CD4-positive, alpha-beta memory T cell (primary cell): Measurements from ENCODE around the gene ASAP3. TPM values are rescaled to one million over a fixed set of nuclear protein-coding genes. Genes with fewer than 3 reads are reported as not detected.

Experiments
- CTCF ChIA-PET: fragments of 350-600 bp; sonication (Branson Sonifier 250); formaldehyde crosslinking; loops from one replicate; lab custom pipeline; 2021; ENCODE audit warnings: inconsistent platforms; ENCODE audit not compliant: partially characterized antibody; lab: Charles Lee
- POLR2A ChIA-PET: fragments of 350-600 bp; sonication (Branson Sonifier 250); formaldehyde crosslinking; loops from one replicate; lab custom pipeline; 2021; ENCODE audit not compliant: partially characterized antibody; lab: Charles Lee
- DNase-seq, 5 donors: peaks; one replicate each; pipeline versions ENCODE4 v3.0.0 to v3.0.0-alpha.2; 2020 to 2022; ENCODE audit warnings: mixed read lengths in 1 of 5
- H3K27ac ChIP-seq: one replicate; pipeline ENCODE4 v1.7.0; 2013; ENCODE audit warnings: low read depth, low read length
- H3K27me3 ChIP-seq: 2 replicates; pipeline ENCODE4 v1.7.0; 2013; ENCODE audit warnings: mild to moderate bottlenecking, low read length, moderate library complexity; ENCODE audit not compliant: insufficient read depth
- H3K36me3 ChIP-seq: 2 replicates; pipeline ENCODE4 v1.7.0; 2013; ENCODE audit warnings: mild to moderate bottlenecking, low read length, moderate library complexity; ENCODE audit not compliant: insufficient read depth
- H3K4me1 ChIP-seq: 2 replicates; pipeline ENCODE4 v1.7.0; 2013; ENCODE audit warnings: mild to moderate bottlenecking, low read length, moderate library complexity; ENCODE audit not compliant: insufficient read depth
- H3K4me3 ChIP-seq, 2 donors: one replicate each; pipeline ENCODE4 v1.7.0; 2013; ENCODE audit warnings: low read length in 2 of 2, mild to moderate bottlenecking in 1 of 2
- H3K9me3 ChIP-seq, 2 donors: one replicate each; pipeline ENCODE4 v1.7.0; 2013; ENCODE audit warnings: low read length in 2 of 2, control low read depth in 1 of 2; ENCODE audit not compliant: control insufficient read depth in 1 of 2
- H3K27ac Mint-ChIP-seq, 7 donors: one replicate each; pipeline ENCODE4 v1.8.0; 2020 to 2021; ENCODE audit warnings: mixed read lengths in 7 of 7, mild to moderate bottlenecking in 6 of 7, inconsistent platforms in 3 of 7, moderate library complexity in 3 of 7
- H3K27me3 Mint-ChIP-seq, 2 donors: one replicate each; pipeline ENCODE4 v1.8.0; 2020 to 2021; ENCODE audit warnings: mixed read lengths in 2 of 2
- H3K36me3 Mint-ChIP-seq, 2 donors: one replicate each; pipeline ENCODE4 v1.8.0; 2020 to 2021; ENCODE audit warnings: mixed read lengths in 2 of 2, inconsistent platforms in 1 of 2, mild to moderate bottlenecking in 1 of 2
- H3K4me1 Mint-ChIP-seq, 4 donors: one replicate each; pipeline ENCODE4 v1.8.0; 2020 to 2021; ENCODE audit warnings: mixed read lengths in 4 of 4, mild to moderate bottlenecking in 1 of 4
- H3K4me3 Mint-ChIP-seq, 8 donors: one replicate each; pipeline ENCODE4 v1.8.0; 2020 to 2021; ENCODE audit warnings: mixed read lengths in 8 of 8, mild to moderate bottlenecking in 7 of 8, moderate library complexity in 6 of 8, inconsistent platforms in 3 of 8
- H3K9me3 Mint-ChIP-seq, 8 donors: one replicate each; pipeline ENCODE4 v1.8.0; 2020 to 2021; ENCODE audit warnings: mixed read lengths in 8 of 8, mild to moderate bottlenecking in 5 of 8, inconsistent platforms in 3 of 8, moderate library complexity in 1 of 8
- intact Hi-C: fragments of 100-400 bp; cut with micrococcal nuclease; formaldehyde crosslinking; loops from one replicate; pipeline ENCODE4 v1.15.1; 2023
- polyA plus RNA-seq, 2 donors: library from polyadenylated mRNA; unstranded; fragments of 300-500 nt; fragmentation: Illumina TruSeq; gene quantifications; one replicate each; pipeline ENCODE4 v1.2.3, GENCODE V29; 2021
- total RNA-seq, 2 experiments: library from RNA; stranded (reverse); gene quantifications; one replicate each; pipeline ENCODE4 v1.2.3, GENCODE V29; 2021

ASAP3 gene
- total and polyA plus RNA-seq, 4 experiments from 2014 or later: 0.73 to 1.4 (median 1.3) TPM

- ChIA-PET POLR2A (interaction anchor here (0.9 kb wide), 1 partner anchor 29 kb away, joined by 5 read pairs; no protein-coding TSS in a partner anchor), CTCF (interaction anchor here (1.2 kb wide), 1 partner anchor 45 kb away, joined by 4 read pairs; no protein-coding TSS in a partner anchor)
- no peaks in the 10 kb centered on the region for H3K9me3 Mint-ChIP-seq
- Histone ChIP-seq H3K36me3 (no peaks in the 10 kb centered on the region), H3K27ac (no peak overlapping the region), H3K27me3 (no peaks in the 10 kb centered on the region), H3K4me3 (no peak overlapping the region), H3K4me1 (peaks cover 18% of the 10 kb centered on the region), H3K9me3 (no peaks in the 10 kb centered on the region)
- H3K27me3 Mint-ChIP-seq: peaks cover 0 to 2% of the 10 kb centered on the region in 2 donors
- H3K27ac Mint-ChIP-seq: peak overlapping the region in 5 of 7 donors; percentile 17 to 87 (median 74)
- H3K4me1 Mint-ChIP-seq: peaks cover 13 to 25% (median 20%) of the 10 kb centered on the region in 4 donors
- H3K4me3 Mint-ChIP-seq: peak overlapping the region in 3 of 8 donors; percentile 32 to 72 (median 49)
- intact Hi-C loops: no loop called here
- H3K36me3 Mint-ChIP-seq: no peaks in the 10 kb centered on the region
- DNase-seq: no peak
Observed at GRCh38 chr1:23451441-23451840, 32.5 kb downstream of the ASAP3 start.

GRCh38 chr1:23450894-23451293 is 33.1 kb downstream of the ASAP3 start:
- H3K27me3 ChIP-seq: no peaks in the 10 kb centered on the region
- POLR2A ChIA-PET: no interaction called here
- H3K27ac Mint-ChIP-seq: no peak overlapping the region
- no peak for DNase-seq
- H3K27me3 Mint-ChIP-seq: peaks cover 0 to 2% of the 10 kb centered on the region in 2 donors
- CTCF ChIA-PET: no interaction called here
- no peak overlapping the region for H3K4me3 ChIP-seq
- no peak overlapping the region for H3K4me3 Mint-ChIP-seq
- no peaks in the 10 kb centered on the region for H3K9me3 ChIP-seq
- H3K36me3 ChIP-seq: no peaks in the 10 kb centered on the region
- H3K36me3 Mint-ChIP-seq: no peaks in the 10 kb centered on the region
- no peak overlapping the region for H3K27ac ChIP-seq
- peaks cover 10 to 25% (median 17%) of the 10 kb centered on the region in 4 donors for H3K4me1 Mint-ChIP-seq
- H3K9me3 Mint-ChIP-seq: no peaks in the 10 kb centered on the region
- intact Hi-C loops: no loop called here
- peaks cover 18% of the 10 kb centered on the region for H3K4me1 ChIP-seq

GRCh38 chr1:23449958-23450357 is 34.0 kb downstream of the ASAP3 start:
- Histone ChIP-seq H3K27ac (no peak overlapping the region), H3K36me3 (no peaks in the 10 kb centered on the region), H3K27me3 (no peaks in the 10 kb centered on the region), H3K4me3 (no peak overlapping the region), H3K4me1 (peaks cover 18% of the 10 kb centered on the region), H3K9me3 (no peaks in the 10 kb centered on the region)
- Mint-ChIP-seq H3K4me1 (peaks cover 10 to 25% (median 17%) of the 10 kb centered on the region in 4 donors), H3K27me3 (no peaks in the 10 kb centered on the region), H3K9me3 (no peaks in the 10 kb centered on the region), H3K4me3 (no peak overlapping the region), H3K27ac (no peak overlapping the region), H3K36me3 (no peaks in the 10 kb centered on the region)
- DNase-seq: no peak
- ChIA-PET CTCF (no interaction called here), POLR2A (no interaction called here)
- intact Hi-C loops: no loop called here

- no peaks in the 10 kb centered on the region for H3K27me3 ChIP-seq
- DNase-seq: no peak
- no peak overlapping the region for H3K27ac Mint-ChIP-seq
- H3K27me3 Mint-ChIP-seq: no peaks in the 10 kb centered on the region
- H3K36me3 ChIP-seq: no peaks in the 10 kb centered on the region
- no peaks in the 10 kb centered on the region for H3K9me3 ChIP-seq
- ChIA-PET CTCF (interaction anchor here (0.7 to 1.6 kb wide), 2 partner anchors 80 to 265 kb away, joined by 3 read pairs; no protein-coding TSS in a partner anchor), POLR2A (no interaction called here)
- peaks cover 18% of the 10 kb centered on the region for H3K4me1 ChIP-seq
- no peaks in the 10 kb centered on the region for H3K36me3 Mint-ChIP-seq
- H3K4me3 ChIP-seq: no peak overlapping the region
- H3K4me1 Mint-ChIP-seq: peaks cover 10 to 25% (median 17%) of the 10 kb centered on the region in 4 donors
- H3K27ac ChIP-seq: no peak overlapping the region
- no peak overlapping the region for H3K4me3 Mint-ChIP-seq
- intact Hi-C loops: no loop called here
- H3K9me3 Mint-ChIP-seq: no peaks in the 10 kb centered on the region
Observed at GRCh38 chr1:23449306-23449705, 34.7 kb downstream of the ASAP3 start.

GRCh38 chr1:23448846-23449245 is 35.1 kb downstream of the ASAP3 start:
- intact Hi-C loops: no loop called here
- ChIA-PET CTCF (interaction anchor here (0.7 to 1.6 kb wide), 2 partner anchors 80 to 264 kb away, joined by 3 read pairs; no protein-coding TSS in a partner anchor), POLR2A (no interaction called here)
- Histone ChIP-seq H3K36me3 (no peaks in the 10 kb centered on the region), H3K9me3 (no peaks in the 10 kb centered on the region), H3K4me3 (no peak overlapping the region), H3K27ac (no peak overlapping the region), H3K4me1 (peaks cover 18% of the 10 kb centered on the region), H3K27me3 (no peaks in the 10 kb centered on the region)
- Mint-ChIP-seq H3K27ac (no peak overlapping the region), H3K27me3 (no peaks in the 10 kb centered on the region), H3K4me3 (no peak overlapping the region), H3K9me3 (no peaks in the 10 kb centered on the region), H3K36me3 (no peaks in the 10 kb centered on the region), H3K4me1 (peaks cover 10 to 25% (median 17%) of the 10 kb centered on the region in 4 donors)
- no peak for DNase-seq

- DNase-seq: no peak
- no peaks in the 10 kb centered on the region for H3K27me3 Mint-ChIP-seq
- Histone ChIP-seq H3K4me1 (peaks cover 6% of the 10 kb centered on the region), H3K36me3 (no peaks in the 10 kb centered on the region), H3K27me3 (no peaks in the 10 kb centered on the region), H3K9me3 (no peaks in the 10 kb centered on the region), H3K27ac (no peak overlapping the region), H3K4me3 (no peak overlapping the region)
- intact Hi-C loops: no loop called here
- CTCF ChIA-PET: interaction anchor here (0.6 to 1.1 kb wide), 2 partner anchors 18 to 97 kb away, joined by 3 to 4 read pairs; no protein-coding TSS in a partner anchor
- peaks cover 3 to 6% (median 4%) of the 10 kb centered on the region in 4 donors for H3K4me1 Mint-ChIP-seq
- no peaks in the 10 kb centered on the region for H3K36me3 Mint-ChIP-seq
- no peaks in the 10 kb centered on the region for H3K9me3 Mint-ChIP-seq
- POLR2A ChIA-PET: interaction anchor here (0.6 kb wide), 1 partner anchor 18 kb away, joined by 3 read pairs; no protein-coding TSS in a partner anchor
- no peak overlapping the region for H3K4me3 Mint-ChIP-seq
- H3K27ac Mint-ChIP-seq: peak overlapping the region in 1 of 7 donors; percentile 69
Observed at GRCh38 chr1:23446661-23447310, 37.2 kb downstream of the ASAP3 start.

- no peaks in the 10 kb centered on the region for H3K27me3 Mint-ChIP-seq
- H3K27ac ChIP-seq: no peak overlapping the region
- no peak overlapping the region for H3K27ac Mint-ChIP-seq
- H3K4me1 Mint-ChIP-seq: no peaks in the 10 kb centered on the region
- H3K36me3 ChIP-seq: no peaks in the 10 kb centered on the region
- no peaks in the 10 kb centered on the region for H3K4me1 ChIP-seq
- no peak overlapping the region for H3K4me3 ChIP-seq
- no peak for DNase-seq
- ChIA-PET CTCF (no interaction called here), POLR2A (no interaction called here)
- no peaks in the 10 kb centered on the region for H3K36me3 Mint-ChIP-seq
- intact Hi-C loops: no loop called here
- no peaks in the 10 kb centered on the region for H3K9me3 Mint-ChIP-seq
- H3K27me3 ChIP-seq: no peaks in the 10 kb centered on the region
- no peaks in the 10 kb centered on the region for H3K9me3 ChIP-seq
- no peak overlapping the region for H3K4me3 Mint-ChIP-seq
Observed at GRCh38 chr1:23444596-23445390, 39.2 kb downstream of the ASAP3 start.
